ENCODE data around the gene SMOC2. TPM values are rescaled to one million over a fixed set of nuclear protein-coding genes. Genes with fewer than 3 reads are reported as not detected.

SMOC2 gene
- total and polyA plus RNA-seq, 2 of the 13 experiments (the other 11 are each of a cell fraction or from before 2014, with no cell fraction given), result not detected

- Histone ChIP-seq H3K27me3 (ENCODE audit: control insufficient read depth in 1 of 2, insufficient read depth in 2 of 2, low read length in 2 of 2) (peaks cover 11 to 46% of the 10 kb centered on the region in 2 experiments), H2AFZ (ENCODE audit: low read length) (no peak overlapping the region), H4K20me1 (ENCODE audit: insufficient read depth, low read length) (no peaks in the 10 kb centered on the region), H3K4me1 (ENCODE audit: insufficient read depth, low read length) (no peaks in the 10 kb centered on the region), H3K27ac (ENCODE audit: extremely low read length, insufficient read depth, low read length) (no peak overlapping the region), H3K9ac (ENCODE audit: insufficient read depth, low read depth, low read length) (no peak overlapping the region), H3K36me3 (replicated peaks in 1 of 2; ENCODE audit: control insufficient read depth in 1 of 2, insufficient read depth in 2 of 2, low read length in 2 of 2) (no peaks in the 10 kb centered on the region), H3K4me2 (ENCODE audit: low read depth, low read length) (no peak overlapping the region), H3K79me2 (ENCODE audit: insufficient read depth, low read length) (no peaks in the 10 kb centered on the region), H3K9me3 (ENCODE audit: low read length) (no peaks in the 10 kb centered on the region), H3K4me3 (replicated peaks in 1 of 3; ENCODE audit: insufficient read depth in 1 of 3, low read depth in 2 of 3, low read length in 3 of 3) (no peak overlapping the region)
- ChIA-PET POLR2A (no interaction called here), CTCF (ENCODE audit: low intra/inter-chr PET ratio, low total read pairs) (no interaction called here)
- ATAC-seq, result no peak
- no peak for DNase-seq (ENCODE audit: low spot score)
- FAIRE-seq, result no peak
- no TSS peak for BruUV-seq (replicated peaks)
- in situ Hi-C loops (cut with HindIII; ENCODE audit: extremely low pct_ligation_motif_present, low pct_unique_long_range_greater_than_20kb) (no loop called here), intact Hi-C loops (cut with micrococcal nuclease; ENCODE audit: unreplicated experiment) (no loop called here)
- 21% methylated on average over 8 of the region's 8 CpGs for WGBS (ENCODE audit: low lambda C conversion rate)
- TF ChIP-seq ZNF263 (CRISPR knock-in tag; IDR thresholded peaks at IDR 0.05) (no peak), CC2D1A (CRISPR knock-in tag; IDR thresholded peaks at IDR 0.05) (no peak), ELF3 (CRISPR knock-in tag; IDR thresholded peaks at IDR 0.05) (no peak), PLSCR1 (CRISPR knock-in tag; IDR thresholded peaks at IDR 0.05; ENCODE audit: borderline replicate concordance) (no peak), MLLT10 (CRISPR knock-in tag; IDR thresholded peaks at IDR 0.05) (no peak), CBX5 (CRISPR knock-in tag; IDR thresholded peaks at IDR 0.05; ENCODE audit: borderline replicate concordance) (no peak), U2AF2 (IDR thresholded peaks at IDR 0.05; ENCODE audit: low read depth, low read length) (no peak), ASH2L (IDR thresholded peaks at IDR 0.05; ENCODE audit: insufficient read length, low read depth, low read length) (no peak), ZNF790 (CRISPR knock-in tag; IDR thresholded peaks at IDR 0.05; ENCODE audit: borderline replicate concordance) (no peak), WIZ (CRISPR knock-in tag; IDR thresholded peaks at IDR 0.05) (no peak), SIN3A (IDR thresholded peaks at IDR 0.05; ENCODE audit: borderline replicate concordance, low read depth, low read length) (no peak), SOX6 (IDR thresholded peaks at IDR 0.05) (no peak), SOX6 (CRISPR knock-in tag; IDR thresholded peaks at IDR 0.05) (no peak), RFXANK (CRISPR knock-in tag; IDR thresholded peaks at IDR 0.05) (no peak)
- TF ChIP-seq, protein P1, sequence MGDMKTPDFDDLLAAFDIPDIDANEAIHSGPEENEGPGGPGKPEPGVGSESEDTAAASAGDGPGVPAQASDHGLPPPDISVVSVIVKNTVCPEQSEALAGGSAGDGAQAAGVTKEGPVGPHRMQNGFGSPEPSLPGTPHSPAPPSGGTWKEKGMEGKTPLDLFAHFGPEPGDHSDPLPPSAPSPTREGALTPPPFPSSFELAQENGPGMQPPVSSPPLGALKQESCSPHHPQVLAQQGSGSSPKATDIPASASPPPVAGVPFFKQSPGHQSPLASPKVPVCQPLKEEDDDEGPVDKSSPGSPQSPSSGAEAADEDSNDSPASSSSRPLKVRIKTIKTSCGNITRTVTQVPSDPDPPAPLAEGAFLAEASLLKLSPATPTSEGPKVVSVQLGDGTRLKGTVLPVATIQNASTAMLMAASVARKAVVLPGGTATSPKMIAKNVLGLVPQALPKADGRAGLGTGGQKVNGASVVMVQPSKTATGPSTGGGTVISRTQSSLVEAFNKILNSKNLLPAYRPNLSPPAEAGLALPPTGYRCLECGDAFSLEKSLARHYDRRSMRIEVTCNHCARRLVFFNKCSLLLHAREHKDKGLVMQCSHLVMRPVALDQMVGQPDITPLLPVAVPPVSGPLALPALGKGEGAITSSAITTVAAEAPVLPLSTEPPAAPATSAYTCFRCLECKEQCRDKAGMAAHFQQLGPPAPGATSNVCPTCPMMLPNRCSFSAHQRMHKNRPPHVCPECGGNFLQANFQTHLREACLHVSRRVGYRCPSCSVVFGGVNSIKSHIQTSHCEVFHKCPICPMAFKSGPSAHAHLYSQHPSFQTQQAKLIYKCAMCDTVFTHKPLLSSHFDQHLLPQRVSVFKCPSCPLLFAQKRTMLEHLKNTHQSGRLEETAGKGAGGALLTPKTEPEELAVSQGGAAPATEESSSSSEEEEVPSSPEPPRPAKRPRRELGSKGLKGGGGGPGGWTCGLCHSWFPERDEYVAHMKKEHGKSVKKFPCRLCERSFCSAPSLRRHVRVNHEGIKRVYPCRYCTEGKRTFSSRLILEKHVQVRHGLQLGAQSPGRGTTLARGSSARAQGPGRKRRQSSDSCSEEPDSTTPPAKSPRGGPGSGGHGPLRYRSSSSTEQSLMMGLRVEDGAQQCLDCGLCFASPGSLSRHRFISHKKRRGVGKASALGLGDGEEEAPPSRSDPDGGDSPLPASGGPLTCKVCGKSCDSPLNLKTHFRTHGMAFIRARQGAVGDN (CRISPR knock-in tag; IDR thresholded peaks at IDR 0.05), result no peak
- TF ChIP-seq, protein P2, sequence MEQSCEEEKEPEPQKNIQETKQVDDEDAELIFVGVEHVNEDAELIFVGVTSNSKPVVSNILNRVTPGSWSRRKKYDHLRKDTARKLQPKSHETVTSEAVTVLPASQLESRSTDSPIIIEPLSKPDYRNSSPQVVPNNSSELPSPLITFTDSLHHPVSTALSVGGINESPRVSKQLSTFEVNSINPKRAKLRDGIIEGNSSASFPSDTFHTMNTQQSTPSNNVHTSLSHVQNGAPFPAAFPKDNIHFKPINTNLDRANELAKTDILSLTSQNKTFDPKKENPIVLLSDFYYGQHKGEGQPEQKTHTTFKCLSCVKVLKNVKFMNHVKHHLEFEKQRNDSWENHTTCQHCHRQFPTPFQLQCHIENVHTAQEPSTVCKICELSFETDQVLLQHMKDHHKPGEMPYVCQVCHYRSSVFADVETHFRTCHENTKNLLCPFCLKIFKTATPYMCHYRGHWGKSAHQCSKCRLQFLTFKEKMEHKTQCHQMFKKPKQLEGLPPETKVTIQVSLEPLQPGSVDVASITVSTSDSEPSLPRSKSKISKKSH (CRISPR knock-in tag; IDR thresholded peaks at IDR 0.05; ENCODE audit: borderline replicate concordance), result no peak
Measured at GRCh38 chr6:168427184-168427583, 13.8 kb upstream of the SMOC2 start.

All from HepG2 (cell line).